Cardiac muscle cell (in vitro differentiated cells and primary cell): ENCODE results near the gene MYCBP2. TPM values are rescaled to one million over a fixed set of nuclear protein-coding genes. Genes with fewer than 3 reads are reported as not detected.

Source experiments
- DNase-seq, 2 donors: peaks; one replicate each; pipeline versions ENCODE4 v3.0.0 to v3.0.0-alpha.2; 2010 to 2017; ENCODE audit warnings: low read depth in 1 of 2, low spot score in 1 of 2
- H3K27ac ChIP-seq: fragments of 200-600 bp; sonication (generic); 2 replicates; pipeline ENCODE4 v1.5.1; 2016
- H3K27me3 ChIP-seq: fragments of 200-600 bp; sonication (generic); 2 replicates; pipeline ENCODE4 v1.6.0; 2016; ENCODE audit warnings: control low read depth
- H3K36me3 ChIP-seq: fragments of 200-600 bp; sonication (generic); 2 replicates; pipeline ENCODE4 v1.5.1; 2016; ENCODE audit warnings: control low read depth
- H3K4me1 ChIP-seq: fragments of 200-600 bp; sonication (generic); 2 replicates; pipeline ENCODE4 v1.8.1; 2017; ENCODE audit warnings: low read depth, mild to moderate bottlenecking, mixed run types
- H3K4me3 ChIP-seq: fragments of 200-600 bp; sonication (generic); 2 replicates; pipeline ENCODE4 v1.5.1; 2016; ENCODE audit warnings: mild to moderate bottlenecking
- H3K9me3 ChIP-seq: fragments of 200-600 bp; sonication (generic); 2 replicates; pipeline ENCODE4 v1.5.1; 2017; ENCODE audit warnings: low read depth, mild to moderate bottlenecking, control low read depth
- polyA plus RNA-seq: library from polyadenylated mRNA; unstranded; fragments of >200 nt; fragmentation: Nextera tagmentation; extraction: Ambion mirVana; gene quantifications from 2 replicates; pipeline ENCODE4 v1.2.1, GENCODE V29; 2016
- total RNA-seq: library from RNA; depleted of rRNA; stranded (reverse); fragments of >200 nt; gene quantifications from 2 replicates; pipeline ENCODE4 v1.2.3, GENCODE V29; 2016
- TF ChIP-seq, protein P1 (sequence below): IDR thresholded peaks from 2 replicates; pipeline ENCODE4 v1.5.1; 2012; ENCODE audit warnings: low read depth, mild to moderate bottlenecking, low read length

MYCBP2 gene
- total and polyA plus RNA-seq, 2 experiments from 2014 or later, result 19.8 to 51.1 TPM

DNA sequence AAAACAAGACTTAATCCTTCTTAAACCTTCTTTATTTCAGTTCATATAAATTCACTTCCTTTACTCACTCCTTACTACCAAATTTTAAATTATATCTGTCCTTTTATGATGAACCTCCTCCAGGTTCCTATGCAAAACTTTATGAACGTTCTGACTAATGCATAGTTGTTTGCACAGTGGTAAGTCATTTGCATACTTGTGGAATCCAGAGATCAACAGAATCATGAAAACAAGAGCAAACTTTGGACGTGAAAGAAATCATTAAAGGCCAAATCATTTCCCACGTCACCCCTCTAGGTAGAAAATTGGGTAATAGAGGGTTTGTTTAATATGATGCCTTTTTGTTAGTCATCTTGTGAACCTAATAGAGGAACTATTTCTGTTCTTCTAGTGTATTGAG, 32.3 kb upstream of the MYCBP2 start:
- DNase-seq, result no peak
- H3K9me3 ChIP-seq, result no peaks in the 10 kb centered on the region
- no peaks in the 10 kb centered on the region for H3K27me3 ChIP-seq
- H3K27ac ChIP-seq, result no peak overlapping the region
- H3K4me1 ChIP-seq, result no peaks in the 10 kb centered on the region
- no peaks in the 10 kb centered on the region for H3K36me3 ChIP-seq
- no peak overlapping the region for H3K4me3 ChIP-seq
- TF ChIP-seq, protein P1, sequence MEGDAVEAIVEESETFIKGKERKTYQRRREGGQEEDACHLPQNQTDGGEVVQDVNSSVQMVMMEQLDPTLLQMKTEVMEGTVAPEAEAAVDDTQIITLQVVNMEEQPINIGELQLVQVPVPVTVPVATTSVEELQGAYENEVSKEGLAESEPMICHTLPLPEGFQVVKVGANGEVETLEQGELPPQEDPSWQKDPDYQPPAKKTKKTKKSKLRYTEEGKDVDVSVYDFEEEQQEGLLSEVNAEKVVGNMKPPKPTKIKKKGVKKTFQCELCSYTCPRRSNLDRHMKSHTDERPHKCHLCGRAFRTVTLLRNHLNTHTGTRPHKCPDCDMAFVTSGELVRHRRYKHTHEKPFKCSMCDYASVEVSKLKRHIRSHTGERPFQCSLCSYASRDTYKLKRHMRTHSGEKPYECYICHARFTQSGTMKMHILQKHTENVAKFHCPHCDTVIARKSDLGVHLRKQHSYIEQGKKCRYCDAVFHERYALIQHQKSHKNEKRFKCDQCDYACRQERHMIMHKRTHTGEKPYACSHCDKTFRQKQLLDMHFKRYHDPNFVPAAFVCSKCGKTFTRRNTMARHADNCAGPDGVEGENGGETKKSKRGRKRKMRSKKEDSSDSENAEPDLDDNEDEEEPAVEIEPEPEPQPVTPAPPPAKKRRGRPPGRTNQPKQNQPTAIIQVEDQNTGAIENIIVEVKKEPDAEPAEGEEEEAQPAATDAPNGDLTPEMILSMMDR, result no peak

DNA sequence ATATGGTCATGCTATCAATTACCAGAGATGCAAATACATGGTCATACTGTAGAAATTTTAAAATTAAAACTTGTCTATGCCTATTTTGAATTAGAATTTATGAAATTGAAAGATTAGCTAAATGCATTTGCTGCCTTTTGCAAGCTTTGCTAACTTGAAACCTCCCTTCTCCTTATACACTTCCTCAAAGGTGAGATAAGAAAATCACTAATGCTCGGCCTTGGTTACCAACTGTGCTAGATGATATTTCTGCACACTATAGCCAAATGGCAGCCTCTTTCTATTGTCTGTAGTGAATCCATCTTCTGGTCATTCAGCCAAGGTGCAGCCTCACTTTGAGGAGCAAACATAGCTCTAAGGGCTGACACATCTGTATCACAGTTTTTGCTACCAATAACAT, 31.1 kb upstream of the MYCBP2 start:
- no peaks in the 10 kb centered on the region for H3K27me3 ChIP-seq
- H3K4me3 ChIP-seq, result no peak overlapping the region
- H3K27ac ChIP-seq, result no peak overlapping the region
- DNase-seq, result no peak
- TF ChIP-seq, protein P1, result no peak
- no peaks in the 10 kb centered on the region for H3K4me1 ChIP-seq
- H3K9me3 ChIP-seq, result no peaks in the 10 kb centered on the region
- H3K36me3 ChIP-seq, result no peaks in the 10 kb centered on the region

DNA sequence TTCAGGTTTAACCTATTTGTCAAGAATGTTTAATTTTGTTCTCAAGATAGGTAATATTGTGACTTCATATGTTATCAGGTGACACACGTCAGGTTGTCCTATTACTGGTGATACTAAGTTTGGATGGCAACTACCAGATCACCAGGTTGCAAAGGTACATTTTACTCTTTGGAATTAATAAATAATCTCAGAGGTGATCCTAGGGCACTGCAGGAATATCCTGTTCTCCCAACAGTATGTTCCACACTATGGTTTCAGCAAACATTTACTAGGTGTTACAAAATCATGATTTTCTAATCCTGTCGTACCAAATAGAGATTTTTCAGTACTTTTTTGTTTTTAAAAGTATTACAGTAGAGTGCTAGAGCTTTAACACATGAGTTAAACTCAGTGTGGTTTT, 29.3 kb upstream of the MYCBP2 start:
- no peak overlapping the region for H3K4me3 ChIP-seq
- no peak for DNase-seq
- H3K27me3 ChIP-seq, result no peaks in the 10 kb centered on the region
- TF ChIP-seq, protein P1, result no peak
- no peaks in the 10 kb centered on the region for H3K9me3 ChIP-seq
- no peaks in the 10 kb centered on the region for H3K36me3 ChIP-seq
- H3K27ac ChIP-seq, result no peak overlapping the region
- no peaks in the 10 kb centered on the region for H3K4me1 ChIP-seq

DNA sequence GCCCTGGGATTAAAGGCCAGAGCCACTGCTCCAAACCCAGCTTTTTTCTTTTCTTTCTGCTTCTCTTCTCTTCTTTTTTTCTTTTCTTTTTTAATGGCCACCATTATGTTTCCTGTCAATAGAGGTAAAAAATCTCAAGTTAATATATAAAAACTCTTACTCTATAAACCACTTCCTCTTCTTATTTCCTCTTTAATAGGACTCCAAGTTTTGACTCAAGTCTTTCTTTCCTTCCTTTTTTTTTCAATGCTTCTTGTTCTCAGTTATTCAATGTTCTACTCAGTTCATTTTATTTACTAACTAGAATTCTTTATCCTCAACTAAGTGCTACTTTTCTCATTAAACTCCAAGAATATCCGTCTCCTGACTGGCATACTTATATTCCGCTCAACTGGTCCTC, 27.1 kb upstream of the MYCBP2 start:
- Histone ChIP-seq H3K4me1 (no peaks in the 10 kb centered on the region), H3K27ac (no peak overlapping the region), H3K9me3 (no peaks in the 10 kb centered on the region), H3K27me3 (no peaks in the 10 kb centered on the region), H3K36me3 (no peaks in the 10 kb centered on the region), H3K4me3 (no peak overlapping the region)
- no peak for DNase-seq
- TF ChIP-seq, protein P1, result no peak

DNA sequence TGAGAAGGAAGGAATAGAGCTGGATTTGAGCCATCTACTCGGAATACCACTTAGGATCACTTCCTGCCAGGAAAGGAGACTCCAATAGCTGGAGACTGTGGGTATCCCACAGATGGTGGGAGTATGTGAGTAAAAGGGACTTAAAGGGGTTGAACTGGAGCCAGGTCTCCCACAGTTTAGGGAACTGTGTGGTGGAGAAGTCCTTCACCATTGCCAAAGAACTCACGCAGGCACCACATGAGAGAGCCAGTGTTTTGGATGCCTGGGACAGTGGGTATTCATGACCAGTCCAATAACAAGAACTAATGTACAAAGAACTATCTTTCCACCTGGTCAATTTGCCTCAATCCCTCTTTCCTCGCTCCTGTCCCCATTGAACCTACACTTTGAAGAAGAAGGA, 24.4 kb upstream of the MYCBP2 start:
- no peak overlapping the region for H3K27ac ChIP-seq
- no peaks in the 10 kb centered on the region for H3K27me3 ChIP-seq
- H3K4me1 ChIP-seq, result no peaks in the 10 kb centered on the region
- DNase-seq, result no peak
- H3K4me3 ChIP-seq, result no peak overlapping the region
- TF ChIP-seq, protein P1, result no peak
- H3K9me3 ChIP-seq, result no peaks in the 10 kb centered on the region
- no peaks in the 10 kb centered on the region for H3K36me3 ChIP-seq

DNA sequence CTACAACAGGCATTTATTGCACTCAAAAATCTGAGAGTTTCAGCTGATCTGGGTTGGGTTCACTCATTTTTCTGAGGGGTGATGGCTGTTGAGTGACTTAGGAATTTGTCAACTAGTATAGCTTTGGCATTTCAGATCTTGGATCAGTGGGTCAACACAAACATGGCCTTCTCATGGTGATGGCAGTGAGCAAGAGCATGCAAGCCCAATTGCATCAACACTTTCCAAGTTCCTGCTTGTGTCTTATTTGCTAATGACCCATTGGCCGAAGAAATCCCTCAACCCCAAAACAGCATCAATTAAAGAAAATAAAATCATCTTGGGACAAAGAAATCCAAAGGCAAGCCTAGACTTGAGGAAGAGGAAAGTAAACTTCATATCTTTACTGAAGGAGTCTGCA, 23.9 kb upstream of the MYCBP2 start:
- no peak overlapping the region for H3K27ac ChIP-seq
- H3K9me3 ChIP-seq, result no peaks in the 10 kb centered on the region
- H3K36me3 ChIP-seq, result no peaks in the 10 kb centered on the region
- no peak overlapping the region for H3K4me3 ChIP-seq
- no peak for DNase-seq
- no peaks in the 10 kb centered on the region for H3K4me1 ChIP-seq
- TF ChIP-seq, protein P1, result no peak
- H3K27me3 ChIP-seq, result no peaks in the 10 kb centered on the region
